Naive thymus-derived CD4-positive, alpha-beta T cell (primary cell): ENCODE data around the gene PBX1. TPM values are rescaled to one million over a fixed set of nuclear protein-coding genes. Genes with fewer than 3 reads are reported as not detected.

Source experiments
- ATAC-seq: fragments of 150-1000 bp; cut with Tn5 transposase; 2 replicates; pipeline ENCODE4 v1.10.0; 2021; ENCODE audit warnings: mild to moderate bottlenecking, moderate library complexity
- CTCF ChIA-PET: fragments of 350-600 bp; sonication (Branson Sonifier 250); formaldehyde crosslinking; loops from one replicate; lab custom pipeline; 2021; ENCODE audit warnings: antibody characterized with exemption; lab: Charles Lee
- POLR2A ChIA-PET: fragments of 350-600 bp; sonication (Branson Sonifier 250); formaldehyde crosslinking; loops from one replicate; lab custom pipeline; 2021; ENCODE audit warnings: antibody characterized with exemption, inconsistent platforms; lab: Charles Lee
- DNase-seq, 9 donors: peaks; one replicate each; pipeline versions ENCODE4 v3.0.0 to v3.0.0-alpha.2; 2020 to 2022; ENCODE audit warnings: mixed read lengths in 1 of 9
- H3K27ac ChIP-seq: one replicate; pipeline ENCODE4 v1.7.0; 2013; ENCODE audit warnings: mild to moderate bottlenecking, low read depth, low read length, moderate library complexity
- H3K27me3 ChIP-seq, 2 donors: one replicate each; pipeline ENCODE4 v1.7.0; 2013; ENCODE audit warnings: low read length in 2 of 2, mild to moderate bottlenecking in 2 of 2, moderate library complexity in 2 of 2; ENCODE audit not compliant: control insufficient read depth in 2 of 2, insufficient read depth in 2 of 2
- H3K36me3 ChIP-seq, 3 experiments: 1 replicate in 2 of 3; 2 replicates in 1 of 3; pipeline ENCODE4 v1.7.0; 2013; ENCODE audit warnings: low read length in 3 of 3, mild to moderate bottlenecking in 3 of 3, moderate library complexity in 1 of 3; ENCODE audit not compliant: insufficient read depth in 3 of 3, control insufficient read depth in 2 of 3
- H3K4me1 ChIP-seq, 2 donors: one replicate each; pipeline ENCODE4 v1.7.0; 2013; ENCODE audit warnings: low read length in 2 of 2, mild to moderate bottlenecking in 2 of 2, moderate library complexity in 1 of 2; ENCODE audit not compliant: control insufficient read depth in 2 of 2, insufficient read depth in 2 of 2
- H3K4me3 ChIP-seq: 2 replicates; pipeline ENCODE4 v1.7.0; 2013; ENCODE audit warnings: mild to moderate bottlenecking, low read length
- H3K9me3 ChIP-seq, 3 experiments: 1 replicate in 2 of 3; 2 replicates in 1 of 3; pipeline ENCODE4 v1.7.0; 2013; ENCODE audit warnings: low read length in 3 of 3; ENCODE audit not compliant: control insufficient read depth in 2 of 3
- H3K27ac Mint-ChIP-seq, 9 donors: one replicate each; pipeline ENCODE4 v1.8.0; 2020 to 2022; ENCODE audit warnings: mixed read lengths in 9 of 9, mild to moderate bottlenecking in 8 of 9, moderate library complexity in 5 of 9, inconsistent platforms in 2 of 9
- H3K27me3 Mint-ChIP-seq, 5 donors: one replicate each; pipeline ENCODE4 v1.8.0; 2021 to 2022; ENCODE audit warnings: mixed read lengths in 5 of 5, mild to moderate bottlenecking in 1 of 5
- H3K36me3 Mint-ChIP-seq, 5 donors: one replicate each; pipeline ENCODE4 v1.8.0; 2020 to 2022; ENCODE audit warnings: mixed read lengths in 5 of 5, mild to moderate bottlenecking in 3 of 5, inconsistent platforms in 1 of 5
- H3K4me1 Mint-ChIP-seq, 7 donors: one replicate each; pipeline ENCODE4 v1.8.0; 2020 to 2022; ENCODE audit warnings: mixed read lengths in 7 of 7, mild to moderate bottlenecking in 3 of 7, inconsistent platforms in 1 of 7
- H3K4me3 Mint-ChIP-seq, 10 donors: one replicate each; pipeline ENCODE4 v1.8.0; 2020 to 2022; ENCODE audit warnings: mild to moderate bottlenecking in 10 of 10, mixed read lengths in 10 of 10, moderate library complexity in 6 of 10, inconsistent platforms in 2 of 10
- H3K9me3 Mint-ChIP-seq, 11 donors: one replicate each; pipeline ENCODE4 v1.8.0; 2020 to 2022; ENCODE audit warnings: mixed read lengths in 11 of 11, mild to moderate bottlenecking in 4 of 11, inconsistent platforms in 1 of 11, moderate library complexity in 1 of 11
- intact Hi-C, 2 donors: fragments of 100-400 bp; cut with micrococcal nuclease; formaldehyde crosslinking; loops; one replicate each; pipeline ENCODE4 v1.15.1; 2023
- polyA plus RNA-seq, 2 donors: library from polyadenylated mRNA; unstranded; fragments of 300-500 nt; fragmentation: Illumina TruSeq; gene quantifications; one replicate each; pipeline ENCODE4 v1.2.3, GENCODE V29; 2021
- total RNA-seq, 6 experiments: library from RNA in 5 of 6; stranded (reverse) in 5 of 6; gene quantifications; 1 replicate in 5 of 6; 2 replicates in 1 of 6; pipeline ENCODE4 v1.2.3 and lab custom pipeline; 2021 to 2026

PBX1 gene
- total and polyA plus RNA-seq, 7 experiments from 2014 or later, result 0.02 to 2.9 (median 1.7) TPM; not detected in 1

DNA sequence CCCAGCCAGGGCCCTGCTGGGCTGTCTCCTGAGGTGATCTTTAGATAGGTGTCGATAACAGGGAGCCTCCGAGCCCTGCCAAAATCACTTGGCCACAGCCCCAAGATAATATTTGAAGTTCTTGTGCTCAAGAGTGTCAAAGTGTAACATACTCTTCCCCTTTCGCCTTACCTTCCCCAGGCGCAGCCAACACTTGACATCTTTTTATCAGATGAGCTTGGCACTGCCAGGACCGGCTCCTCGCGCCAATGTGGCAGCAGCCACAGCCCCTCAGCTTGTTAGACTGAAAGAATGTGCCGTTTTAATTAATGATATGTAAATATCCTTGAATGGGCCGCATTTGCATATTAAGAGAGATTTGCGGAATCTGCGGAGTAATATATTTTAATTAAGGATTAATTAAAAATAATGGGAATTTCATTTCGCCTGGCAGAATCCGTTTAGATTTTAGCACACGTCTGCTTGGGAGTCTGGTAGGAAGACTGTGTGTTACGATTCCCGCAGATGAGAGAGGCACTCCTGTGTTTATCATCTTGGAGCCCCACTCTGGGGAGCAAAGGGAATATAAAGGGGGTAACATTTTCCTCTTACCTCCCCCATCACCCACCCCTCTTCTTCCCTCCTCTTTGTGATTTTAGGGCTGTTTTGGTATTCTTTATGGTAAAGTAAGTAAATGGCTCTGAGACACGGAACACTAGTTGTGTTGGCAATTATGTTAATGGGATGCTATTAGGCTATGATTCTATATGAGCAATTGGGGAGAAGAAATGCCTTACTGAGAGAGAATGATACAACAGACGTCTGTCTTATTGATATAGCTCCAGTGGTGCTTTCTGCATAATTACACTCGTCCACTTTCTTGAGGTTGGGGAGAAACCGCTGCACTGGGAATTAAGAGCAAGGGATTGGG lies 109.8 kb downstream of the PBX1 start:
- Mint-ChIP-seq H3K27ac (no peak overlapping the region), H3K4me1 (no peaks in the 10 kb centered on the region), H3K9me3 (peaks cover 0 to 15% (median 3%) of the 10 kb centered on the region in 11 donors), H3K36me3 (no peaks in the 10 kb centered on the region), H3K4me3 (no peak overlapping the region), H3K27me3 (peaks cover 0 to 18% (median 0%) of the 10 kb centered on the region in 5 donors)
- DNase-seq (no peak), ATAC-seq (no peak)
- H3K4me3 ChIP-seq, result no peak overlapping the region
- peaks cover 0 to 5% (median 0%) of the 10 kb centered on the region in 3 experiments for H3K9me3 ChIP-seq
- no peaks in the 10 kb centered on the region for H3K36me3 ChIP-seq
- no peaks in the 10 kb centered on the region for H3K27me3 ChIP-seq
- POLR2A ChIA-PET, result no interaction called here
- intact Hi-C loops, result no loop called here
- H3K27ac ChIP-seq, result no peak overlapping the region
- H3K4me1 ChIP-seq, result no peaks in the 10 kb centered on the region
- CTCF ChIA-PET, result no interaction called here

- Mint-ChIP-seq H3K36me3 (no peaks in the 10 kb centered on the region), H3K4me3 (no peak overlapping the region), H3K4me1 (no peaks in the 10 kb centered on the region), H3K27me3 (peaks cover 0 to 14% (median 0%) of the 10 kb centered on the region in 5 donors), H3K27ac (no peak overlapping the region), H3K9me3 (peaks cover 0 to 15% (median 2%) of the 10 kb centered on the region in 11 donors)
- no peak overlapping the region for H3K4me3 ChIP-seq
- ChIA-PET POLR2A (no interaction called here), CTCF (no interaction called here)
- intact Hi-C loops, result no loop called here
- H3K36me3 ChIP-seq, result no peaks in the 10 kb centered on the region
- no peak overlapping the region for H3K27ac ChIP-seq
- DNase-seq (no peak), ATAC-seq (no peak)
- no peaks in the 10 kb centered on the region for H3K27me3 ChIP-seq
- H3K4me1 ChIP-seq, result no peaks in the 10 kb centered on the region
- H3K9me3 ChIP-seq, result peaks cover 0 to 5% (median 0%) of the 10 kb centered on the region in 3 experiments
Observed at GRCh38 chr1:164670026-164670425, 111.0 kb downstream of the PBX1 start.

GRCh38 chr1:164670786-164671185 lies 111.8 kb downstream of the PBX1 start:
- no peaks in the 10 kb centered on the region for H3K36me3 ChIP-seq
- DNase-seq (no peak), ATAC-seq (no peak)
- H3K4me1 ChIP-seq, result no peaks in the 10 kb centered on the region
- Mint-ChIP-seq H3K36me3 (no peaks in the 10 kb centered on the region), H3K27ac (no peak overlapping the region), H3K9me3 (peaks cover 0 to 15% (median 2%) of the 10 kb centered on the region in 11 donors), H3K4me3 (no peak overlapping the region), H3K4me1 (no peaks in the 10 kb centered on the region), H3K27me3 (peaks cover 0 to 14% (median 0%) of the 10 kb centered on the region in 5 donors)
- H3K4me3 ChIP-seq, result no peak overlapping the region
- intact Hi-C loops, result no loop called here
- H3K27ac ChIP-seq, result no peak overlapping the region
- H3K9me3 ChIP-seq, result peaks cover 0 to 5% (median 0%) of the 10 kb centered on the region in 3 experiments
- ChIA-PET POLR2A (no interaction called here), CTCF (no interaction called here)
- H3K27me3 ChIP-seq, result no peaks in the 10 kb centered on the region

DNA sequence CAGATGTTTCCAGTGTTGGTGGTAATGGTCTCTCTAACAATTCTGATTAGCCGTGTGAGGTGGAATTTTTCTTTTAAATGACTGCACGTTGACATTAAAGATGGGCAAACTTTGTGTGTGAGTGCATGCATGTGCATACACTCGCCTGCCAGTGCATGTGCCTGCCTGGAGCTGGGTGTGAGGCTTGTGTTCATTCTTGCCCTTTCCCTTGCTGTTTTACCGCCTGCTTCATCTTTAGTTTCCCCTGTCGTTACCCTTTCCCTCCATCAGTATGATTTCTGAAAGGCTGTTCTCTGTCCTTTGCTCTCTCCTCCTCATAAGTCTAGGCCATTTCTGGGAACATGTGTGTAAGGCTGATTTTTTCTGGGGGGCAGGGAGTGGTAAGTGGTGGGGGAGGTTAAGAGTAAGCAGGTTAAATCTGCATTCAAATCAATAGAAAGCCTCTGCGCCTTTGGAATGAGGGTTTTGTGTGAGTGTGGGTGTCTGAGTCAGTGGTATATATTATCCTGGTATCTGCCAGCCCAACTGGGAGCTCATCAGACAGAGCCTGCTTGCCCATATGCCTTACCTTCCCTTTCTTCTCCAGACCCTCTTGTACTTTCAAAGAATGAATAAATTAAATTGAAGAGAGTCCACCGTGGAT lies 112.5 kb downstream of the PBX1 start:
- Histone ChIP-seq H3K27me3 (no peaks in the 10 kb centered on the region), H3K36me3 (no peaks in the 10 kb centered on the region), H3K27ac (no peak overlapping the region), H3K4me1 (no peaks in the 10 kb centered on the region), H3K9me3 (peaks cover 0 to 5% (median 0%) of the 10 kb centered on the region in 3 experiments), H3K4me3 (no peak overlapping the region)
- Mint-ChIP-seq H3K27ac (no peak overlapping the region), H3K9me3 (peaks cover 0 to 15% (median 2%) of the 10 kb centered on the region in 11 donors), H3K36me3 (no peaks in the 10 kb centered on the region), H3K4me1 (no peaks in the 10 kb centered on the region), H3K27me3 (peaks cover 0 to 14% (median 0%) of the 10 kb centered on the region in 5 donors), H3K4me3 (no peak overlapping the region)
- DNase-seq, result no peak
- ChIA-PET POLR2A (no interaction called here), CTCF (no interaction called here)
- intact Hi-C loops, result no loop called here
- ATAC-seq, result no peak

DNA sequence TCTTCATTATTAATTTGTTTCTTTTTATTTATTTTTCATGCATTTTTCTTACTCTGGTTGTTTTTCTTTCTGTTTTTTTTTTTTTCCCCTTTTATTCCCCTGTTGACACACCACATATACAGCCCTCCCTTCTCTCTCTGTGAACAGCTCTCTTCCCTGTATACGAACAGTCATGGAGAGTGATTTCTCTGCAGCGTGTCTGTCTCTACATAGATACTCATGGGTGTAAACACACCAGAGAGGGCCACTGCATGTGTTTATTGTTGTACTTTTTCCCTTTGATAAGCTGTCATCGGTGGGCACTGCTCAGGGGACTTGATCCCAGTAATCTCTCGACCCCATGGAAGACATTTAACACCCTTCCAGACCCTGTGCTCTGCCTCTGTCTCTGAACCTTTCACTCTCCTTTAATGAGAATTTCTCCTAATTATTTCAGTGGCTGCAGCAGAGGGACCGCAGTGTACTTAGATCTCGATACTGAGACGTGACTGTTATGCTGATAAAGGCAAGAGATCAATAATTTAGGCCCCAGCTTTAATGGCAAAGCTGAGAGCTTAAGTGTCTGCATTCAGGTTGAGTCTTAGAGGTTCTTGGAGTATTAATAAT lies 113.1 kb downstream of the PBX1 start:
- peaks cover 0 to 15% (median 2%) of the 10 kb centered on the region in 11 donors for H3K9me3 Mint-ChIP-seq
- CTCF ChIA-PET, result no interaction called here

GRCh38 chr1:164672588-164672987 lies 113.6 kb downstream of the PBX1 start:
- ChIA-PET CTCF (no interaction called here), POLR2A (no interaction called here)
- intact Hi-C loops, result no loop called here
- H3K36me3 ChIP-seq, result no peaks in the 10 kb centered on the region
- ATAC-seq, result no peak
- no peak overlapping the region for H3K4me3 ChIP-seq
- H3K9me3 ChIP-seq, result peaks cover 0 to 5% (median 0%) of the 10 kb centered on the region in 3 experiments
- Mint-ChIP-seq H3K36me3 (peaks cover 0 to 2% (median 0%) of the 10 kb centered on the region in 5 donors), H3K4me1 (no peaks in the 10 kb centered on the region), H3K27ac (peak overlapping the region in 1 of 9 donors; percentile 41), H3K9me3 (peaks cover 0 to 15% (median 4%) of the 10 kb centered on the region in 11 donors), H3K4me3 (no peak overlapping the region), H3K27me3 (peaks cover 0 to 17% (median 2%) of the 10 kb centered on the region in 5 donors)
- no peak for DNase-seq
- H3K27me3 ChIP-seq, result no peaks in the 10 kb centered on the region
- no peaks in the 10 kb centered on the region for H3K4me1 ChIP-seq
- H3K27ac ChIP-seq, result no peak overlapping the region

More for the DNA sequence above, 113.1 kb downstream of the PBX1 start:
- POLR2A ChIA-PET, result no interaction called here
- Histone ChIP-seq H3K36me3 (no peaks in the 10 kb centered on the region), H3K9me3 (peaks cover 0 to 5% (median 0%) of the 10 kb centered on the region in 3 experiments), H3K27ac (no peak overlapping the region), H3K4me3 (no peak overlapping the region), H3K27me3 (no peaks in the 10 kb centered on the region), H3K4me1 (no peaks in the 10 kb centered on the region)
- Mint-ChIP-seq H3K4me1 (no peaks in the 10 kb centered on the region), H3K27ac (no peak overlapping the region), H3K27me3 (peaks cover 0 to 14% (median 0%) of the 10 kb centered on the region in 5 donors), H3K36me3 (no peaks in the 10 kb centered on the region), H3K4me3 (no peak overlapping the region)
- ATAC-seq (no peak), DNase-seq (no peak)
- intact Hi-C loops, result no loop called here
